Measurements from ENCODE around the gene SMYD3. TPM values are rescaled to one million over a fixed set of nuclear protein-coding genes. Genes with fewer than 3 reads are reported as not detected.

SMYD3 gene
- total and polyA plus RNA-seq, 10 of the 15 experiments (the other 5 are each of a cell fraction or from before 2014, with no cell fraction given): 18.3 to 54.0 (median 24.8) TPM

DNA sequence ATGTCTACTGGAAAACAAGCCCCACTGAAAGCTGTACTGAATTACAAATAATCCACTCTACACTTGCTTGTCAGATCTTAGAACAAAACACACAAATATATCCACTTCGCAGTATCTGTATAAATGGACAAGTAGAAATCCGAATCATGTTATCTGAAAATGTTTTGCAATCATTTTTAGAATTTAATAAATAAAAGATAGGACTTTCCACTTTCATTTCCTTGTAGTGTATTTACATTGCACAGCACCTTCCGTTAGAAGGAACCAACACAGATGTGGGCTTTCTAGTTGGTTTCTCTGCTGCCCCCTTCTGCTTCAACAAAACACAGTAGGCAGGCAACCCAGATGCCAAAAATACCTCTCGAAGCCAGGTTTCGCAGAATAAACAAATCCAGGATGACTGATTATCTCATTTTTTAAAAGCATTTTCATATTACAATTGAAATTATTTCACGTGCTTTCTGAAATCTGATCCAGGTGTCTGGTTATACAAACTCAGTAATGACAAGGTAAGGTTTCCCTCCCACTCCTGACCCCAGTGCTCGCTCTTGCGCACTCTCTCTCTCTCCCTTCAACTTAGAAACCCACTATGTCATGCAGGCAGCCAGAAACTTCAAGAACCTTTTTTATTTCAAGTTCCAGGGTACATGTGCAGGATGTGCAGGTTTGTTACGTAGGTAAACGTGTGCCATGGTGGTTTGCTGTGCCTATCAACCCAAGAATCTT lies 389.9 kb downstream of the SMYD3 start (continued):
- TF ChIP-seq, protein P1, sequence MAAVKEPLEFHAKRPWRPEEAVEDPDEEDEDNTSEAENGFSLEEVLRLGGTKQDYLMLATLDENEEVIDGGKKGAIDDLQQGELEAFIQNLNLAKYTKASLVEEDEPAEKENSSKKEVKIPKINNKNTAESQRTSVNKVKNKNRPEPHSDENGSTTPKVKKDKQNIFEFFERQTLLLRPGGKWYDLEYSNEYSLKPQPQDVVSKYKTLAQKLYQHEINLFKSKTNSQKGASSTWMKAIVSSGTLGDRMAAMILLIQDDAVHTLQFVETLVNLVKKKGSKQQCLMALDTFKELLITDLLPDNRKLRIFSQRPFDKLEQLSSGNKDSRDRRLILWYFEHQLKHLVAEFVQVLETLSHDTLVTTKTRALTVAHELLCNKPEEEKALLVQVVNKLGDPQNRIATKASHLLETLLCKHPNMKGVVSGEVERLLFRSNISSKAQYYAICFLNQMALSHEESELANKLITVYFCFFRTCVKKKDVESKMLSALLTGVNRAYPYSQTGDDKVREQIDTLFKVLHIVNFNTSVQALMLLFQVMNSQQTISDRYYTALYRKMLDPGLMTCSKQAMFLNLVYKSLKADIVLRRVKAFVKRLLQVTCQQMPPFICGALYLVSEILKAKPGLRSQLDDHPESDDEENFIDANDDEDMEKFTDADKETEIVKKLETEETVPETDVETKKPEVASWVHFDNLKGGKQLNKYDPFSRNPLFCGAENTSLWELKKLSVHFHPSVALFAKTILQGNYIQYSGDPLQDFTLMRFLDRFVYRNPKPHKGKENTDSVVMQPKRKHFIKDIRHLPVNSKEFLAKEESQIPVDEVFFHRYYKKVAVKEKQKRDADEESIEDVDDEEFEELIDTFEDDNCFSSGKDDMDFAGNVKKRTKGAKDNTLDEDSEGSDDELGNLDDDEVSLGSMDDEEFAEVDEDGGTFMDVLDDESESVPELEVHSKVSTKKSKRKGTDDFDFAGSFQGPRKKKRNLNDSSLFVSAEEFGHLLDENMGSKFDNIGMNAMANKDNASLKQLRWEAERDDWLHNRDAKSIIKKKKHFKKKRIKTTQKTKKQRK (IDR thresholded peaks at IDR 0.05; ENCODE audit: low read depth, low read length): no peak
- TF ChIP-seq RAD51 (IDR thresholded peaks at IDR 0.05) (no peak), NR2C1 (IDR thresholded peaks at IDR 0.05) (no peak), JUND (IDR thresholded peaks at IDR 0.05; ENCODE audit: low read depth, low read length) (no peak), CTCF (IDR thresholded peaks at IDR 0.05 in 2 of 3, conservative IDR thresholded peaks at IDR 0.05 in 1 of 3; ENCODE audit: control insufficient read depth in 2 of 3, extremely low read depth in 1 of 3, insufficient read depth in 1 of 3, low read depth in 3 of 3, low read length in 3 of 3) (peak; percentile 43 to 51 (median 49)), CREB1 (IDR thresholded peaks at IDR 0.05; ENCODE audit: low read depth) (peak; percentile 64; the same call in 1 of the 2 replicates), E4F1 (IDR thresholded peaks at IDR 0.05; ENCODE audit: borderline replicate concordance, partially characterized antibody) (no peak), NBN (IDR thresholded peaks at IDR 0.05) (no peak), KDM1A (IDR thresholded peaks at IDR 0.05; ENCODE audit: borderline replicate concordance) (no peak), TCF7 (IDR thresholded peaks at IDR 0.05; ENCODE audit: borderline replicate concordance) (no peak), CREM (IDR thresholded peaks at IDR 0.05; ENCODE audit: low read depth) (peak; percentile 42; the same call in 1 of the 2 replicates), SIX5 (IDR thresholded peaks at IDR 0.05; ENCODE audit: low read depth, low read length, severe bottlenecking) (no peak), ZNF24 (IDR thresholded peaks at IDR 0.05) (no peak), PML (IDR thresholded peaks at IDR 0.05; ENCODE audit: low read length) (no peak)
- TF ChIP-seq, protein P2, sequence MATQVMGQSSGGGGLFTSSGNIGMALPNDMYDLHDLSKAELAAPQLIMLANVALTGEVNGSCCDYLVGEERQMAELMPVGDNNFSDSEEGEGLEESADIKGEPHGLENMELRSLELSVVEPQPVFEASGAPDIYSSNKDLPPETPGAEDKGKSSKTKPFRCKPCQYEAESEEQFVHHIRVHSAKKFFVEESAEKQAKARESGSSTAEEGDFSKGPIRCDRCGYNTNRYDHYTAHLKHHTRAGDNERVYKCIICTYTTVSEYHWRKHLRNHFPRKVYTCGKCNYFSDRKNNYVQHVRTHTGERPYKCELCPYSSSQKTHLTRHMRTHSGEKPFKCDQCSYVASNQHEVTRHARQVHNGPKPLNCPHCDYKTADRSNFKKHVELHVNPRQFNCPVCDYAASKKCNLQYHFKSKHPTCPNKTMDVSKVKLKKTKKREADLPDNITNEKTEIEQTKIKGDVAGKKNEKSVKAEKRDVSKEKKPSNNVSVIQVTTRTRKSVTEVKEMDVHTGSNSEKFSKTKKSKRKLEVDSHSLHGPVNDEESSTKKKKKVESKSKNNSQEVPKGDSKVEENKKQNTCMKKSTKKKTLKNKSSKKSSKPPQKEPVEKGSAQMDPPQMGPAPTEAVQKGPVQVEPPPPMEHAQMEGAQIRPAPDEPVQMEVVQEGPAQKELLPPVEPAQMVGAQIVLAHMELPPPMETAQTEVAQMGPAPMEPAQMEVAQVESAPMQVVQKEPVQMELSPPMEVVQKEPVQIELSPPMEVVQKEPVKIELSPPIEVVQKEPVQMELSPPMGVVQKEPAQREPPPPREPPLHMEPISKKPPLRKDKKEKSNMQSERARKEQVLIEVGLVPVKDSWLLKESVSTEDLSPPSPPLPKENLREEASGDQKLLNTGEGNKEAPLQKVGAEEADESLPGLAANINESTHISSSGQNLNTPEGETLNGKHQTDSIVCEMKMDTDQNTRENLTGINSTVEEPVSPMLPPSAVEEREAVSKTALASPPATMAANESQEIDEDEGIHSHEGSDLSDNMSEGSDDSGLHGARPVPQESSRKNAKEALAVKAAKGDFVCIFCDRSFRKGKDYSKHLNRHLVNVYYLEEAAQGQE (IDR thresholded peaks at IDR 0.05; ENCODE audit: low read depth, low read length): no peak
- TF ChIP-seq, protein P3, sequence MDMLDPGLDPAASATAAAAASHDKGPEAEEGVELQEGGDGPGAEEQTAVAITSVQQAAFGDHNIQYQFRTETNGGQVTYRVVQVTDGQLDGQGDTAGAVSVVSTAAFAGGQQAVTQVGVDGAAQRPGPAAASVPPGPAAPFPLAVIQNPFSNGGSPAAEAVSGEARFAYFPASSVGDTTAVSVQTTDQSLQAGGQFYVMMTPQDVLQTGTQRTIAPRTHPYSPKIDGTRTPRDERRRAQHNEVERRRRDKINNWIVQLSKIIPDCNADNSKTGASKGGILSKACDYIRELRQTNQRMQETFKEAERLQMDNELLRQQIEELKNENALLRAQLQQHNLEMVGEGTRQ (IDR thresholded peaks at IDR 0.05; ENCODE audit: borderline replicate concordance, low read depth, low read length): no peak
